ENCODE measurements around the gene ERBB4.

Gene ERBB4

GRCh38 chr2:211453311-211453887 lies 1085.2 kb downstream of the ERBB4 start:
- no peak for DNase-seq

DNA sequence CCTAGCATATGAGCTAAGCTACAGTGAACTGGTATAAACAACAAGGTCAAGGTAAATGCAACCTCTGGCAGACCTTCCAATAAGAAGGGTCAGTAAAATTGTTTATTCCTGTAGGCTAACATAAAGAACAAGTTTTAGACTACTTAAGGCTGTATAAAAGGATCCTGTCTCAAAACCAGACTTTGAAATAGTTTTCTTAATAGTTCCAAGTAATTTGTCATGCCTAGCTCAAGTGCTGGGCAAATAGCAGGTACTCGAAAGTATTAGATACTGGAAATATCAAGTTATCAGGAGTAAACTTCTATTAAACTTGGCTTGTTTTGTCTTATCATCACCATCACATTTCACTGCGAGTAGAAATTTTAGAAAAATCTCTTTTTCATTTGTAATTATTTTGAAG lies 1087.0 kb downstream of the ERBB4 start:
- no peak for DNase-seq

DNA sequence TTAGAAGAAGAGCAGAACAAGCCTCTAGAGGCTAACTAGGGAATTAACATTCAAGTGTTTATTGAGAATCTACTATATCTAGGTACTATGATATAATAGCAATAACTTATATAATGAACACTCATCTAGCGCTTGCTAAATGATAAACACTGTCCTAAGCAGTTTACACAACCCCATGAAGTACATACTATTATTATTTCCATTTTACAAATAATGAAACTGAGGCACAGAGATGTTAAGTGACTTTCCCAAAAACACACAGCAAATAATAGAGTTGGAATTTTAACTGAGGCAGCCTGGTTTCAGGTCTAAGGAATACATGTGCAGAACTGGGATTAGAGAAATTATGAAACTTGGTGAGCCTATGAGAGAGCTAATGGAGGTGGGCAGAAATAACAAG lies 1088.8 kb downstream of the ERBB4 start:
- no peak for DNase-seq

- DNase-seq: no peak
Measured at GRCh38 chr2:211447548-211447947, 1091.1 kb downstream of the ERBB4 start.

DNA sequence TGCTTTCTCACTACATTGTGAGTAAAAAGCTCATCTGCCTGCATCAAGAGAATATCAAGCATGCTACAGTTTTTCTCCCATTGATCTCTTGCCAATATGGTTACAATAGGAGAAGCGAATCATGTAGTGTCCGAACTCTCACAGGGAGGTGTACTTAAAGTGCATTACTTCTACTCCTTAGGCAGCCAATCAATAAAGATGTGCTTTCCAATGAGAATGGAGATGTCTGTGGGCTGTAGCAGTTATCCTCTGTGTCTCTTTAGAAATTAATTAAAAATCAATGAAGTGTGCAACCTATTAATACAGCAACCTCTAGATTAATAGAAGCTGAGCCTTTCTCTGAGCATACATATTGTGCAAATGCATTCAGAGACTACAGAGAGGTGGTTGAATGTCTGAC lies 1098.5 kb downstream of the ERBB4 start:
- DNase-seq: no peak

- DNase-seq: no peak
Measured at GRCh38 chr2:211439011-211439410, 1099.6 kb downstream of the ERBB4 start.

DNA sequence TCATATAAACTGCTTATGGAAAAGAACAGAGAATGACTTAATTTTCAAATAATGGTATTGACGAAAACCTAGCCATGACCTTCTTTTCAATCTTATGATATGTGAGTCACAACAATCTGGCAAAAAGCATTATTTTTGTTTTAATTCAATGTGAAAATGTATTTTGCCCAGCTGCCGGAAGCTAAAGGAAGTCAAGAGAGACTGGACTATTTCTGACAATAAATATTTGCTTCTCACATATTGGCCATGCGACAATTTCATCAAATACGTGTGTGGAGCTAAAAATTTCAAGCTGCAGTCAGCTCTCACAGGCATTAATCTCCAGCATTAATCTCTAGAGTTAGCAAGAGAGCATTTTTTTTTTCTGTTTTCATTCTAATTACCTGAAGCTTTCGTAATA lies 1101.2 kb downstream of the ERBB4 start:
- DNase-seq: no peak

- no peak for DNase-seq
Measured at GRCh38 chr2:211436182-211436581, 1102.4 kb downstream of the ERBB4 start.

DNA sequence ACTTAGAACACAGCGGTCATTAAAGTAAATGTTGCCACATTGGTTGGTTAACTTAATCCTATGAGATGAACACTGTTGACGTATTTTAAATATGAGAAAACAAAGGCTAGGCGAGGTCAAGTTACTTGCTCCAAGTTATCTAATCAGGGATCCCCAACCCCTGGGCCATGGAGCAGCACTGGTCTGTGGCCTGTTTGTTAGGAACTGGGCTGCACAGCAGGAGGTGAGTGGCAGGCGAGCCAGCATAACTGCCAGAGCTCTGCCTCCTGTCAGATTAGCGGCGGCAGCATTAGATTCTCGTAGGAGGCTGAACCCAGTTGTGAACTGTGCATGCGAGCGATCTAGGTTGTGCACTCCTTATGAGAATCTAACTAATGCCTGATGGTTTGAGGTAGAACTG lies 1103.3 kb downstream of the ERBB4 start:
- no peak for DNase-seq

- no peak for DNase-seq
Measured at GRCh38 chr2:211434773-211435172, 1103.8 kb downstream of the ERBB4 start.

GRCh38 chr2:211429256-211429920 lies 1109.2 kb downstream of the ERBB4 start:
- no peak for DNase-seq

DNA sequence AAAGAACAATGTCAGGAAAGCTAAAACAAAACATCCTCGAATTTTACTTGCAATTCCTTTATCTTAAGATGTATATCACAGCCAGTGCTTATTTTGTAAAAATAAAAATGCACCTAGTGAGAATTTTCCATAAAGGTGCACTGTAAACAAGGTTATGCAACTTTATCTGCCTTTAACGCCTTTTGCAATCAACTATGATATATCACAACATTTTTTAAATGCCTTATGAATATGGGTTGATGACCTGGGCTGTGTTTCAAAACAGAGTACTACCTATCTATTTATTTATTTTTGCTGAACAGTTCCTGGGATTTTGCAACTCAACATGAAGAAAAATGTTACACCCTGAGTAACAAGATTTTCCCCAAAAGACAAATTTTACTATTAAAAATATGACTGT lies 1112.4 kb downstream of the ERBB4 start:
- DNase-seq: no peak

DNA sequence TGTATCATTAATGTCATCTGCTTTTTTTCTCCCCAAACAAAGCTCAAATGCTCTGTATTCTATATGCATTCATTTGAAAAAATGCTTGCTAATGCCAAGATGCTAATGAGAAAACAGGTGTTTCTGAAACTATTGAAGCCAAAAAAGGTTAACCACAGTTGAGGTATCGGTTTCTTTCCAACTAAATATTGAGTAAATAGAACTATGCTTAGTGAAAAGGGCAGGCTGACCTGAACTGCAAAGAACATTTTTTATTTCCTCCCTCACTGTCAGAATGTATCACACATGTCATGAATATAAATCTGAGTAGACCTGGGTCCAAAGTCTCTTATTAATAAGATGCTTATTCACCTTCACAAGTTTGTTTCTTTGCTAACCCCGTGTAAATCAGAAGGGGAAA lies 1115.6 kb downstream of the ERBB4 start:
- no peak for DNase-seq

GRCh38 chr2:211417544-211417943 lies 1121.1 kb downstream of the ERBB4 start:
- DNase-seq: no peak

DNA sequence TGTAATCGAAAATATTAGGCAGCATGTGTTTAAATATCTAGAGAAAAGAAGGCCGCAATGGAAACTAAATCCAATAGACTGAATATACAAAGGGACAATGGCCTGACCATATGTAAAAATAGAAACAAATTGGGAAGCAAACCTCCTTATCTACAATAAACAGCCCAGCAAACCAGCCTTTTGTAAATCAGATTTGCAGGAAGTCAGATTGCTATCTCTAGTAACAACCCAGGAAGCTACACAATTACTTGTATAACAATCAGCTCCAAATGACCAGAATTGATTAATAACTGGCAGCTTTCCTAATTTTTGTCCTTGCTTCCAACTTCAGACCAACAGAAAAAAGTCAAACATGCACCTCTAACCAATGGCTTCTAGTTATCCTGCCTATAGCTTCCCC lies 1122.2 kb downstream of the ERBB4 start:
- DNase-seq: no peak

- DNase-seq: no peak
Measured at GRCh38 chr2:211413746-211414145, 1124.9 kb downstream of the ERBB4 start.

- DNase-seq: no peak
Measured at GRCh38 chr2:211408483-211408891, 1130.1 kb downstream of the ERBB4 start.

DNA sequence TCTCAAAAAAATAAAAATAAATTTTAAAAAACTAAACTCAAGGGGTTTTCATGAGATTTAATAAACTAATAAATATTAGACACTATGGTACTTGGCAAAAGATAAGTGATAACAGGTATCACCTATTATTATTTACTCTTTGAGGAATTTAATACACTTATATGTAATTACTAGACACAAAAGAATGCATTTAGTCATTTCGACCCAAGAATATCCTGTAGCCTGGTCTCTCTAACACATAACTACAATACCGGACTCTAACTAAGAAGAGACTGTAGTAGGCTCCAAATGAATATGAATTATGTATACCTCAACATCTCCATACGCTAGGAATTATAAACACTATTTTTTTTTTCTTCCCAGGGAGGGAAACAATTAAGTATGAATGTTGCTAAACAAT lies 1131.5 kb downstream of the ERBB4 start:
- no peak for DNase-seq

DNA sequence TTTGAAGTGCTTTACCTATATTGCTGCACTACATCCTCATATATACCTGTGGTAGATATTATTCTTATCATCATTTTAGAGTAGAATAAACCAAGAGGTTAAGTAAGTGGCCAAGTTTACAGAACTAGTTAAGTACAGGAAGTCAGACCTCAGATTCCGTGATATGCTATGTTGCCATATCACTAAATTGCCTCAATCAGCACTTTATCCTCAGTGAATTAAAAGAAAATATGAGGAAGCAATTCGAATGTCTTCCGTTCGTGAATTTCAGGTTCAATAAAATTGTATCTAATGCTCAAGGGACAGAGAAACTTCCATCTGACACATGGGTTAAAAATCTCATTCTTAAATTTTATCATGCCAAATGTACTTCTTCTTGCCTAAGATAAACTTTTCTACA lies 1133.6 kb downstream of the ERBB4 start:
- no peak for DNase-seq

DNA sequence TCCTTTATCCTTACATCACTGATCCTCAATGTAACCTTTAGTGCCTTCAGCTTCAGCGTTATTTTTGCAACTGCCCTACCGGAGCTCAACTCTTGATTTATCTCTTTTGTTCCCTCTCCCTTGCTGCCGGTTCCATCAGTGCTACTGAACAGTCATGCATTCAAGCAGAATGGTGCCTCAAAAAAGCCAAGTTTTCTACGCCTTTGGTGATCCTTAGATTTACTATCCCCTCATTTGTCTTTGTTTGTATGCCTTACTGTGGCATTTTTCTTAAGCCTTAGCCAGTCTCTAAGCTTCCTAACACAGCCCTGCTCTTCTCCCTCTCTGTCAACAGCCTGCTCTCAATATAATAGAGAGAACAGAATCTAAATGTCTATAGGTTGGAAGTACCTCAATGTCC lies 1134.5 kb downstream of the ERBB4 start:
- DNase-seq: no peak

GRCh38 chr2:211401328-211401727 lies 1137.3 kb downstream of the ERBB4 start:
- no peak for DNase-seq

GRCh38 chr2:211397764-211398163 lies 1140.8 kb downstream of the ERBB4 start:
- no peak for DNase-seq

DNA sequence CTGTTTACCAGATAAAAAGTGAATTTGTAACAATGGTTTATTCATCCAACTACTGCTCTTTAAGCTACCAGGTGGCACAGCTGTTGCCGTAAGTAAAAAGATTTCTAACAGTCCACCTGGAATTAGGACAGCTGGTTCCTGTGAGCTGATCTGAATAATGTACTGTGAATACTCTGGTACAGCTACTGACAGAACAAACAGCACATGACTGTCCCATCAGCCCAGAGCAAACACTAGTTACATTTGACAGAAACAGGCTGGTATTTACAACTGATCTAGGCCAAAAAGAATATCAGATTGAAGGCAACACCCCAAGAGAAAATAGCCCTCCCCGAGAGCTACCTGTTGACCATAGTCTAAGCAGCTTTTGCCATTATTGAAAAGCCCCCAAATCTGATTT lies 1141.8 kb downstream of the ERBB4 start:
- no peak for DNase-seq

- DNase-seq: no peak
Measured at GRCh38 chr2:211391189-211391567, 1147.4 kb downstream of the ERBB4 start.
